UCSD-AML1 (cell line): ENCODE measurements around the gene SGIP1.
"Not testable (repeated sequence)": the region's sequence is repeated elsewhere in the genome, so short reads cannot be mapped to it uniquely, and the experiment has no call there.

Experiments
- DNase-seq: peaks from one replicate; lab custom pipeline; 2025; ENCODE audit not compliant: unreplicated experiment; lab: John Stamatoyannopoulos, UW

Gene SGIP1

DNA sequence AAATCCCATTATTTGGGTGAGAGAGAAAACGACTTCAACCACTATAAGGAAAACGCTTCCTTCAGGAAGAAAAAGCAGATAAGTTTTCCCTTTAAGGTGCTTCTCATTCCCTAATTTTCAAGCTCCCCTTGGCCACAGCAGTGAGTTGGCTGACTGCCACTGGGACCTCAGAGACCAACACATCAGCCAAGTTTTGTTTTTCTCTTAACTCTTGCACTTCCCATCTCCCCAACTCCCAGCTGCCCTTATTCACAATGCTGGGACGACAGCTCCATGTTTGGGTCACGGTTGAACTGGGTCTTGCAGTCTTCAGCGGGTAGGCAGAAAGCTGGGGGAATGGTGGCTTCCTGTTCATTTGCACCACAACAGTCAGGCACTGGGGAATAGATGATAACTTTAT, 18.9 kb downstream of the SGIP1 start:
- DNase-seq: no peak

DNA sequence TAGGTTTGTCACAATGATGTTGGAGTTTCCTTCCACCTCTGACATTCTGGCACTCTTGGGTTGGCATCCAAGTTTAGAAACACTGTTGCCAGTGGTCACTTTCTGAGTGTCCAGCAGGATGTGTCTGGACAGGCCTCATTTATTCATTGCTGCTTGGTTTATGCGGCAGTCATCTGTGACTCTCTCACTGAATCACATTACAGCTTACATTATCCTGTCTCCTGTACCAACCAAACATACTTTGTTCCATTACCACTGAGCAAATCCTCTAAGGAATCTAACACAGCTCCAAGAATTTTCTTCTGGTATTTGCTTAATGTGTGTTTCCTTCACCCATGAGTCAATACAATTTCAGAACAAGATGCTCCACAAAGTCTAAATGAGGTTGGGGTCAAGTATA, 19.9 kb downstream of the SGIP1 start:
- no peak for DNase-seq

DNA sequence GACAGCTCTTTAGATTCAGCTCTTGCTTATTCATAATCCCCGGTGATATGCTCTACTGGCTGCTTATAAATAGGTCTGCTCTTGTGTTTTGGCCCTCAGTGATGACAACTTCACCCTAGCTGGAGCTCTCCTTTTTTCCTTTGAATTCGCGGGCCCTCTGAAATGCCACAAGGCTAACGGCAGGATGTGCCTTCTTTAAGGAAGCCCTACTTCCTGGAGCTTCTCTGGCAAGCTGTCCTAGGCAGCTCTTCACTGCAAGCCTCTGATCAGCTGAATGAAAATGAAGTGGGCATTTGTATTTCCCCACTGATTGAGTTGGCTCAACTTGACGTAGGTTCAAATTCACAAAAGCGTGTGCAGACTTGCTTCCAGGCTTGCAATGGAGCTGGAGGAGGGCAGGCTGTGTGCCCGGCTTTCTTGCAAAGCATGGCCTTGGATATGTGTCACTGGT, 22.2 kb downstream of the SGIP1 start:
- no peak for DNase-seq

DNA sequence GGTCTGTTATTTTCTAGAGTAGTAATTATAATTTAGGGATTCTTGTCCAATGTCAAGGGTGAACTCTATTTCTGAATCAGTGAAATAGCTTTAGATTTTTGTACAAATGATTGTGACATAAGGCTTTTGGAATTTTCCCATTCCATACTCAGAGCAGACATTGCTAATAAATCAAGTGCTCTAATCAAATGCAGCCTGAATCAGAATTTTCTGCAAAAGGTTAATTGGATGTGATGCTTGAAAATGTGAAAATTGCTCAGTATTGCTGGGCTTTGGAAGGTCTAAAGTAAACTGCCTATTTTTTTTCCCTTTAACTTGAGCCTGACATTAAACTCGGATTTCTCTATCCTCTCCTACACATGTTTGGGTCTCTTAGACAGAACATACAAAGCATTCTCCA, 23.2 kb downstream of the SGIP1 start:
- no peak for DNase-seq

DNA sequence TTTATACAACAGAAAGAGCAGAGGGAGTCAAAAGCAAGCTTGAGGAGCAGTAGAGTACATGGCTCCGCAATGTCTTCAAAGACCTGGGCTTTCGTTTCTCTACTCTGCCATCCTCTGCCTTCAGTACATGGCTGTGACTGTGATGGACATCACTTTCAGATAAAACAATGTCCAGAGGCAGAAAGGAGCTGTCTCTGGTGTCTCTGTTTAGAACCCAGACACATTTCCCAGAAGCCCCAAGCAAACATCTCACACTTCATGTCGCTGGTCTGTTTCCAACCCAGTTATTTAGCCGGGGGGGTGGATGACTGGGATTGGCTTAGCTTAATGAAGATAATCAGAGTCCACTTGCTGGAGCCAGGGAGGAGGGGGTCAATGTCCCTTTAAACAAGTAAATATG, 25.6 kb downstream of the SGIP1 start:
- DNase-seq: no peak

DNA sequence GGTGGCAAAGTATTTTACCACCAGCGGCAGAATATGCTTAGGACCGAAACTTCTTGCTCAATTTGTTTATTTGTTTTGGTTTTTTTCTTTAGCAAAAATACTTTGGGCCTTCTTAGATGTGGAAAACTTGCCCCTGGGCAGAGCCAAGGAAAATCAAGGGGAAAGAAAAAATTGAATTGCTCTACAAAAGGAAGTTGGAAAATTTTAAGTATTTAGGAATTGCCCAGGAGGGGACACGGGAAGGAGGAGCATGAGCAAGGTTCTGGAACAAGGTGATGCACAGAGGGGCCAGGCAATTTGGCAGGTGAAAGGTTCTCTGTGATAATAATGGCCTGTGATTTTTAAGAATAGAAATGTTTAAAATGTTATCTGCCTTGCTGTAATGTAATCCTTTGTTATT, 28.6 kb downstream of the SGIP1 start:
- DNase-seq: no peak

DNA sequence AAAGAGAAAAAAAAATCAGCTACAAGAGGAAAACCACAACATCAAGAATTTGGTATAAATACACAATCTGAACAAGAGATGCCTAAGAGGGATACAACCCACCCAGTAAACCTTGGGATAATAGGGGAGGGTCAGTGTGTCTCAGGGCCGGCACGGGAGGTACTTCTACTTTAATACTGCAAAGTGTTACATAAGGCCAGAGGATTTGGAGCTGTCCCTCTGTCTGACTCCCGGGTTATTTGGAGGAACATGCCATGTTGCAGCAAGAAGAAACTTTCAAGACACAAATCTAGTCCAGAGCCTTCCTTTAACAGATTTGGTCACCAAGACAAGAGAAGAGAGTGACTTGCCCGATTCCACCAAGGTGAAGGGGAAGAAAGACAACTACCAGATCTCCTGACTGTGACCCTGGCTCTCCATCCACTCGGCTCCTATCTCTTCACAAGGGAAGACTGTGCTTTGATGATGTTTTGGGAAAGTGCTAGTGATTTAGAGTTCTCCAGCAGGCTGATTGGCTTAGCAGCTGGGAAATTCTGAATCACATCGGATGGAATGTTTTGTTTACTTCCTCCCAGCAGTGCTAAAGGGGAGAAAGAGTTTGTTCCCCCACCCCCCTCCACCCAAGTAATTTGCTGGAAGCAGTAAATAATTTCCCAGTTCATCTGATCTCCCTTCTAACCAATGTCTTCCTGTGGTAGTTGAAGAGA, 29.3 kb downstream of the SGIP1 start:
- no peak for DNase-seq

DNA sequence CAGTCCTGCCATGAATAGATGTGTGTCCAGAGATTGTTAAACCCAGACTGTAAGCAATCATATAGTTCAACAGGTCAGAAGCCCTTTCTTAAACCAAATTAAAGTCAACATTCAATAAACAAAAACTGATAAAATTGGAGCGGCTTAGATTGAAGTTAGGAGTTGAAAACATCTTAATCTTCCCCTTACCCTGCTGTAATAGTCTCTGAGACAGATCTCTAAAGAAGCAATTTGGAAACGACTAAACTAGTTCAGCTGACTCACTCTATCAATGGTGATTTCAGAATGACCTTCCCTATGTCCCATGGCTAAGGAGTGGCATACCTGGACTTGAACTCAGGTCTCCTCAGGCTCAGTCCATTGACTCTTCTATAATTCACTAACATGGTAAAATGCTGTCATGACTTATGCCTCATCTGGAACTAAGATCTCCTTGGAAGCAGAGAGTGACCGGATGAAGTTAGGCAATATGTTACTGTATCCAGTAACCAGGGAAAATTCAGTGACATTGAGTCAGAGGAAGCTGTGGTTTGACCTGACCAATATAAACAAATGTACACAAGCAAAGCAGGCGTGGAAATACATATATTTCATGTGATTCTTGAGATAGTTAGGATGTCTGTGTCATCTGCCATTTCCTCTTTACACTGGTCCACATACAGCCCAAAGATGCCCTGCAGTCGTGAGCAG, 30.1 kb downstream of the SGIP1 start:
- DNase-seq: no peak

DNA sequence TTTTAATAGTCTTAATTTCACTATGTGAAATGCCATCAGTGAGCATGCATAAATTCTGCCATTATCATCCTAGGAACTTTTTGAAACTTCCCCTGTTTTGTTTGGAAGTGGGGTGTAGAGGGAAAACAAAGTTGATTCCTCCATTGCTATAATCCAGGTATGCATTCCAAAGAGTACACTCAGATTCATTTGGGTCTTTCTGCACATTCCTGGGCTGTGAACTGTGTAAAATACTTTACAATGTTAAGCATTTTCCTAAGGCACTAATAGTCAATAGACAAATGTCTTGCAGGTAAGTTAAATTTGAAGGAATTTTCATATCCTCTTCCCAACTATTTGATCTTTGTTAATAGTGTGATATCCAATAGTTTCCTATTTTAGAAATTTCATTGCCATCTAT, 36.2 kb downstream of the SGIP1 start:
- DNase-seq: no peak

DNA sequence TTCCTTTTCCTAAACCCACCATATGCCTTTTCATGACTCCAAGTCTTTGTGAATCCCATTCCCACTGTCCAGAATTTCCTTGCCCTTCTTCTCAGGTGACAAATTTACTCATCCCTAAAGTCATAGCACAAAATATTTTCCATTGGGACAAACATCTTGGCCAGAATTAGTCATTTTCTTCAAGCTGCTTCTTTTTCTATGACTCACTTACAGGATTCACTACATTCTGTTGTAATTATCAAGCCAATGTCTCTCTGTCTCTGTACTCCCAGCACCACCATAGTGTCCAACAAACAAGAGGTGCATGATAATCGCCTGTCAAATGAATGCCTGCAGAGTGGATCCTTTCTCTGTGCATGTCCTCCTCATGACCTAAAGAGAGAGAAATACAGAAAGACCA, 37.8 kb downstream of the SGIP1 start:
- DNase-seq: no peak

DNA sequence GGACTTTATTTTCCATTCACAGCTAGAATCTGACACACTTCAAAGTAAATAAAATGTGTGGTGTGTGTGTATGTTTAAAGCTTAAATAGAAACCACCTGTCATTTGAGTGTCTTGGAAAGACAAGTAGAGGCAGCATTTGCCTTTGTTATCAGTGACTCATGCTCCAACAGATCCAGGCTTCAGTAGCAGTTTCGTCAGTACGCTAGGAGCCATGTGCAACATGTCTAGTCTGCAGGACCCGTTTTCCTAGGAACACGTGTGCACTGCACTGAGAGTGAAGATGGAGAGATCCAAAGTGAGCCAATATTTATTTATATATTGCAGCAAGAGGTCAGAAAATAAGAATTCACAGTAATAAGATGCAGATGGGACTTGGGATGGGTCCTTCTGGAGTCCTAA, 41.8 kb downstream of the SGIP1 start:
- no peak for DNase-seq

DNA sequence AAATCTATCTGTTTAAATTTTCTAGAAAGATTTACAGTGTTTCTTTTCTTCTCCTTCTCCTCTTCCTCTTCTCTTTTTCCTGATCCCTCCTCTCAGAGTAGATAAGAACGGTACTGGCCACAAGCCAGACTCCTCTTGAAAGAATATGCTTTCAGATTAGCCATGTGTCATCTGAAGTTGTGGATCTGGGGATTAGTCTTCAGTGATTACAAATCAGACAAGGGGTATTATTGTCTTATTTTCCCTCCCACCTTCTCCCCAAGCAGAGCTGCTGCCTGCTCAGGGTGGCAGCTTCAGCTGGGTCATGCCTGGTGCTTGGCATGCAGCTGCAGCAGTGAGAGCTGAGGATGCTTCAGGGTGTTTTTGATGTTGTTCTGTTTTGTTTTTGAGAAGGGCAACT, 42.7 kb downstream of the SGIP1 start:
- no peak for DNase-seq

DNA sequence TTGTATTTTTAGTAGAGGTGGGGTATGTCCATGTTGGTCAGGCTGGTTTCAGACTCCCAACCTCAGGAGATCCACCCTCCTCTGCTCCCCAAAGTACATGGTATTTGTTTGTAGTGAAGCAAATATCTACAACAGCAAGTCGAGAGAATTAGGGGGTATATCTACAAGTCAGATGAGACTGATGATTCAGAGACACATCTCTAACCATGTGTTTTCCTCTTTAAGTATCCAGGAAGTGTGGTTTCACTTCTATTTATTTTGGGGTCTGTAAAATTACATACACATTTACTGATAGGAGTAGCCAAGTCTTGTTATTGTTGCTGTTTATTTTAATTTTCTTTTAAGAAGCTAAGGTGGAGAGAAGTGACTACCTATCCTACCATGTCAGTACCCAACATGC, 44.9 kb downstream of the SGIP1 start:
- DNase-seq: no peak

DNA sequence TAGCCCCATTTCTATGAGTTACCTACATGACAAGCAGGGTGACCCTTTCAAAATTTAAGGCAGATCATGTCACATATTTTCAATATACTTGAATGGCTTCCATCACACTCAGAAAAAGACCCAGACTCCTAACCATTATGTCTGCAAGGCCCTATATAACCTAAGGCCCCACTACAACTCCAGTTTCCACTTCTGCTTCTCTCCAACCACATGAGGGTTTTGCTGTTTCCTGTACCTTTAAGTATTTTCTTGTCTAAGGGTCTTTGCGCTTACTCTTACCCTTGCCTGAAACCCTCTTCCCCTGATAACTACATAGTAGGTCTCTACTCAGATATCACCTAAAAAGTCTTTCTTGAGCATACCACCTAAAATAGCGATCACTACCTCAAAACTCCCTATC, 46.1 kb downstream of the SGIP1 start:
- no peak for DNase-seq

DNA sequence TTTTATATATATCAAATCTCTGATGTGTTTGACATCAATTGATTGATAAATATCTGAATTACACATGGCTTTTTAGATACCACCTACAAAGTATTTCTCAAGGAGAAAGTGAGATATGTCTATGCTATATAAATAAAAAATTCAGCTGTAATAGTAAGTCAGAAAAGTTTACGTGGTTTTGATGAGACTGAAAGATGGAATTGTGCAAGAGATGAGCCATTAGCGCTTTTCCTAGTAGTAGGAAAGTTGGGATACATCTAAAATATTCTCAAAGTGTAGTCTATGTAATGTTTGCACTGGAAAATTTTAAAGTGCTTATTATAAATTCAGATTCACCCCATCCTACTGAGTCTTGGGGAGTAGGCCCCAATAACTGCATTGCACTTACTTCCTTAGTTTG, 49.1 kb downstream of the SGIP1 start:
- DNase-seq: no peak

DNA sequence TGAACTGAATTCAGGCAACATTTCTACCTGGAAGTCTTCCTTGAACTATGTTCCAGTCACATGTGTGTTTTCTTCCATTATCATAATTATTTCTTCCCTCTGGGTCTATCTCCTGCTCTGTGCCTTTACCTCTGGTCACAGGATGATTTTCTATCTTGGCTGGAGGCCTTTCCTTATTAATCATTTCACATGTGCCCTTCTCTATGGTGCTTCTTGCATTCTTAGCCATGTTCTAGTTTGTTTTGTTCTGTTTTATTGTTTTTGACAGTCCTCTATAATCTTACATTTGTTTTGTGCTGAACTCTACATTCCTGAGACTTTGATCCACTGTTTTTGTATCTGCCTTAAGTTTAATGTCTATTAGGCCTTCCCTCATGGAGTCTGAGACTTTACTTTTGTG, 51.0 kb downstream of the SGIP1 start:
- DNase-seq: no peak

DNA sequence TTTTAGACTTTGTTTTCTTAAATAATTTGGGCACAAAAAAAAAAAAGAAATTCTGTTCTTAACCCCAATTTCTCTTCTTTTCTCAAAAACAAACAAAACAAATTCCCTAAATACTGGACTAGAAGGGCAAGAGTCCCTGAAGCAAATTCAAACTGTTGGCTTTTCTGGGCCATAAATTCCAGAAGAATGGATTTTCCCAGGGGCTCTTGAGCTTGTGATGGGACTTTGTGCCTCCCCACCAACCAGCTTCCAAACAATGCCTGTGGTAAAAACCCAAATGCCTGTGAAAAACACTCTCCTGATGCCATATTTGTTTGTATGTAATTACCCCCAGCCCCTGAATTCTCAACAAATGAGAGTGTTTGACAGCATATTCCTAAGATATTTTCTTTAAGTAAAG, 55.4 kb downstream of the SGIP1 start:
- no peak for DNase-seq

DNA sequence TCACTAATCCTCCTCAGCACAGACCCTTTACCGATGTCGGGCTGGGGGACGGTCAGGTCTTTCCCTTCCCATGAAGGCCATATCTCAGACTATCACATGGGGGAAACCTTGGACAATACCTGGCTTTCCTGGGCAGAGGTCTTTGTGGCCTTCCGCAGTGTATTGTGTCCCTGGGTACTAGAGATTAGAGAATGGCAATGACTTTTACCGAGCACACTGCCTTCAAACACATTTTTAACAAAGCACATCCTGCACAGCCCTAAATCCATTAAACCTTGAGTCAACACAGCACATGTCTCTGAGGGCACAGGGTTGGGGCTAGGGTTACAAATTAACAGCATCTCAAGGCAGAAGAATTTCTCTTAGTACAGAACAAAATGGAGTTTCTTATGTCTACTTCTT, 58.2 kb downstream of the SGIP1 start:
- not testable (repeated sequence) for DNase-seq

DNA sequence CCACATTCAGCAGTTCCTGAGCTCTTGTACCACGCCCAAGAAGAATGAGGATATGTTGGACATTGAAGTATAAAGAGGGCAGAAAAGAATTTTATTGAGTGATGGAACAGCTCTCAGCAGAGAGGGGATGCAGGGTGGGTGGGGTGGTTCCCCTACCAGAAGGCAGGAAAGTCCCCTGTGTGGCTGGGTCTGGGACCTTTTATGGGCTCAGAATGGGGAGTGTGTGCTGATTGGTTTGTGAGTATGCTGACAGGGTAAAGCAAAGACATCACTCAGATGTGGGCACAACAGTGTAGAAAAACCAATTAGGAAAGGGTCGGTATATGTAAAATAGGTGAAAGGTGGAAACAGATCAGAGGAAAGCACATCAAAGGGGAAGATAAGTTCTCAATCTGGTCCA, 62.2 kb downstream of the SGIP1 start:
- no peak for DNase-seq

DNA sequence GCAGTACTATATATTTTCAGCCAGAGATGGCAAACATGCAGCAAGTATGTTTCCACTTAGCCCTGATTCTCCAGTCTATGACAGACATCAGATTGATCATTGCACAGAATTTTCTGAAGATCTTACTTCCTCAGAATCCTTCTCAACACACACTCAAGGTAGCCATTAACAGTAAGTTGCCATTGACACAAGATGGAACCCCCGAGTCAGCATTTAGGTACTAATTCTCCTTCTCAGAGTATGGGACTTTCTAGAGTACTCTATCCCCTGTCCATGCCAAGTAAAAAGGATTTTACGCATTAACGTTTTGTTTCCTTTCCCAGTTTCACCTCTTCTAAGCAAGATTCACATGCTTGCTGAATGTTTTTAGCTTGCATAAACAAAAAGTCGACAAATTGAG, 63.5 kb downstream of the SGIP1 start:
- DNase-seq: no peak

DNA sequence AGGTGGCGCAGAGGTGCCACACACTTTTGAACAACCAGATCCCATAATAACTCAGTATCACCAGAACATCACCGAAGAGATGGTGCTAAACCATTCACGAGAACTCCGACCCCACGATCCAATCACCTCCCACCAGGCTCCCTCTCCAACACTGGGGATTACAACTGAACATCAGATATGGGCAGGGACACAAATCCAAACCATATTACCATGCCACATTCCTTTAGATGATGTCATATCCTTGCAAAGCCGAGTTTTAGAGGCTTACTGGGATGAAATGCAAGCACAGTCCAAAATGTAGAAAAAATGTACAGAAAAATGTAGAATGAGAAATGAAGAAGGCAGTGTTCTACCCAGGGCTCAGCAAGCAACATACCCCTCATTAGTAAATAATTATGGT, 64.7 kb downstream of the SGIP1 start:
- no peak for DNase-seq

DNA sequence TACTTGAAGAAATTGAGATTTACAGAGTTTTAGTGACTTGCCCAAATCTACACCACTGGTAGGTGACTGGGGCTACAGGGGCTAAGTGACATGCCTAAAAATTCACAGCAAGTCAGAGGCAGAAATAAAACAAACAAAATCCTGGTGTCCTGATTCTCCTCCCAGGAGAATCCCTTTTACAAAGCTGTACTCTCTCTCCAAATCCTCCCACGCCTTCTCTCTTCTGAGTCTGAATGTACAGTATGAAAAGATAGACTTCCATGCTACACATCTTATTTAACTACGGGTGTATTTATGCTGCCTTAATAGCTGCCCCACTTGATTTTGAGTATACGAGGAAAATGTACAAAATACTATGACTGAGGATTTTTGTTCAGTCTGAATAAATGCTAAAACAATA, 65.4 kb downstream of the SGIP1 start:
- no peak for DNase-seq
